Spleen (tissue), 7 donors: ENCODE measurements around the gene U2AF2.

ENCODE experiments used
- CTCF ChIP-seq, 11 experiments: fragments of 200-600 bp in 7 of 11; fragments of 450-650 bp in 4 of 11; sonication (generic) in 4 of 11; IDR thresholded peaks in 8 of 11; conservative IDR thresholded peaks in 3 of 11; 1 replicate in 7 of 11; 2 replicates in 4 of 11; pipeline versions ENCODE4 v1.4.0 to v1.8.0; 2016 to 2021; ENCODE audit warnings: antibody characterized with exemption in 11 of 11, inconsistent platforms in 4 of 11, mild to moderate bottlenecking in 1 of 11
- POLR2A ChIP-seq, 3 donors: fragments of 450-650 bp; IDR thresholded peaks; one replicate each; pipeline ENCODE4 v1.5.1; 2017; ENCODE audit warnings: antibody characterized with exemption in 3 of 3, mild to moderate bottlenecking in 1 of 3
- donor health status: DM: no; HTN: no; CAD: no; lungs with moderate emphysema.
- donor health status: DM: no; HTN: no; CAD: no.
- donor health status: DM: no; HTN: no; CAD: no.

GRCh38 chr19:55670280-55671053, 15.6 kb downstream of the U2AF2 start:
- TF ChIP-seq CTCF (IDR thresholded peaks at IDR 0.05 in 8 of 11, conservative IDR thresholded peaks at IDR 0.05 in 3 of 11) = no peak
- no peak for TF ChIP-seq POLR2A (IDR thresholded peaks at IDR 0.05)
